GM21528 (cell line): ENCODE measurements around the gene PARD3.
"Not testable (repeated sequence)": the region's sequence is repeated elsewhere in the genome, so short reads cannot be mapped to it uniquely, and the experiment has no call there.

Experiments used
- ATAC-seq: cut with Tn5 transposase; IDR thresholded peaks from one replicate; pipeline ENCODE4 v1.9.1; 2021; ENCODE audit warnings: mild to moderate bottlenecking, moderate library complexity; ENCODE audit not compliant: unreplicated experiment, low FRiP score

PARD3 gene

DNA sequence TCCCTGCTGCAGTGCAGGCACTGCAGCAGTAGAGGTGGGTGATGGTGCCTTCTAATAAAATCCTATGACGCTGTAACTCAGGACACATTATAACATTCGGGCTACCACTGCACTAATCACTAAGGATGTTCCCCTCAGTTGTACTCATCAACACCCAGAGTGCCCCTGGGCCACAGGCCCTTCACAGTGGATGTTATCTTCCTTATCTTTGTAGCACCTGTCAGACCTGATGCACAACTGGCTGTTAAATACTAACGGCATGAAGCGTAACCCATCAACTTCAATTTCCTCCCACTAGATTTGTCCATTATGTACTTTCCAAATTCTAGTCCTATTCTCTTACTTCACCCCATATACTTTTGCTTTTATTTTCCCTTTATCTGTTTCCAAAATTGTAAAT lies 66.3 kb downstream of the PARD3 start:
- no peak for ATAC-seq

DNA sequence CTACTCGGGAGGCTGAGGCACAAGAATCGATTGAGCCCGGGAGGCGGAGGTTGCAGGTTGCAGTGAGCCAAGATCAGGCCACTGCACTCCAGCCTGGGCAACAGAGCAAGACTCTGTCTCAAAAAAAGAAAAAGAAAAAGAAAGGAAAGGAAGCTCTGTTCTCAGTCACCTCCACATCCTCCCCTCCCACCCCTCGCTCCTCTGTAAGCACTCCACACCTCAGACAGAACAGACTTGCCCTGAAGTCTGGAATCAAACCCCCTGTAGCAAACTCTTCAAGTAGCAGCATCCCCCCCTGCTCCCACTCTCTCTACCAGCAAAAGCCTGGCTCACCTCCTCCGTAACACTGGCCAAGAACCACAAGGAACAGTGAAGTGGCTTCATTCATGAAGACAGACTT lies 66.7 kb downstream of the PARD3 start:
- no peak for ATAC-seq

DNA sequence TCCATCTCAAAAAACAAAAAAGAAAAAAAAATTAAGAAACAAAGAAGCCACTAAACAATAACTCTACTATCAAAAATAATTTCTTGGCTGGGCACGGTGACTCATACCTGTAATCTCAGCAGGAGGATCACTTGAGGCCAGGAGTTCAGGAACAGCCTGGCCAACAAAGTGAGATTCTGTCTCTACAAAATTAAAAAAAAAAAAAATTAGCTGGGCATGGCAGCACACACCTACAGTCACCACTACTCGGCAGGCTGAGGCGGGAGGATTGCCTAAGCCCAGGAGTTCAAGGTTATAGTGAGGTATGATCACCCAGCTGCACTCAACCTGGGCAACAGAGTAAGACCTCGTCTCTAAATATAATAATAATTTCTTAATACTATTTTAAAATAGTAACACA lies 69.0 kb downstream of the PARD3 start:
- ATAC-seq = no peak

DNA sequence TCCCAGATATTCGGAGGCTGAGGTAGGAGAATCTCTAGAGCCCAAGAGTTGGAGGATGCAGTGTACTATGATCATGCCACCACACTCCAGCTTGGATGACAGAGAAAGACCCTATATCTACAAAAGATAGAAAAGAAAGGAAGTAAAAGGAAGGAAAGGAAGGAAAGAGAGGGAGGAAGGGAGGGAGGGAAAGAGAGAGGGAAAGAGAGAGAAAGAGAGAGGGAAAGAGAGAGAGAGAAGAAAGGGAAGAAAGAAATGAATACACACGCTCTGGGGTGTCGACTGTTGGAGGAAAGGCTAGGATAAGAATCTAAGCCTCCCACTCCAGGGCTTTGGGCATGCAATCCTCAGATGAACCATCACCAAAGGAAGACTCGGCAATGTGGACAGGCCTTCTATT lies 69.9 kb downstream of the PARD3 start:
- no peak for ATAC-seq

- no peak for ATAC-seq
These were observed 70.5 kb downstream of the PARD3 start for GRCh38 chr10:34744590-34744989.

- no peak for ATAC-seq
These were observed 71.3 kb downstream of the PARD3 start for GRCh38 chr10:34743814-34744213.

- no peak for ATAC-seq
These were observed 72.6 kb downstream of the PARD3 start for GRCh38 chr10:34742456-34742855.

- ATAC-seq = not testable (repeated sequence)
These were observed 74.0 kb downstream of the PARD3 start for GRCh38 chr10:34741087-34741486.

GRCh38 chr10:34740321-34740720 lies 74.8 kb downstream of the PARD3 start:
- no peak for ATAC-seq

DNA sequence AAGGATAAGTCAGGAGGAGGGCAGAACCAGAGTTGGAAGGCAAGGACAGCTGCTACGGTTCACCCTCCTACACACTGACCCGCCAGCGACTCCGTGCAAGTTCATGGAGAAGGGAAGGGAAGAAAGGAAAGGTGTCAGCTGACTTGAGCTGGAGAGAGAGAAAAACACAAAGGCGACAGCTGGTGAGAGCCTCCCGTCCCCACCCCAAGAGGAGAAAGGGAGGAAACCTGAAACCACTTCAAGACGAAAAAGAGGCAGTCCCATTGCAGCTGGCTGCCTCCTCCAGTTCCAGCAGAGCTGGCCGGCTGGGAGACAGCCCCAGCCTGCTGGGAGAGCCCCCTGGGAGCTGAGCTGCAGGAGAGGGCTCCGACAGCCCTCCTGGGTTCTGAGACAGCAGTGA lies 75.2 kb downstream of the PARD3 start:
- ATAC-seq = no peak

- ATAC-seq = no peak
These were observed 77.3 kb downstream of the PARD3 start for GRCh38 chr10:34737772-34738169.

DNA sequence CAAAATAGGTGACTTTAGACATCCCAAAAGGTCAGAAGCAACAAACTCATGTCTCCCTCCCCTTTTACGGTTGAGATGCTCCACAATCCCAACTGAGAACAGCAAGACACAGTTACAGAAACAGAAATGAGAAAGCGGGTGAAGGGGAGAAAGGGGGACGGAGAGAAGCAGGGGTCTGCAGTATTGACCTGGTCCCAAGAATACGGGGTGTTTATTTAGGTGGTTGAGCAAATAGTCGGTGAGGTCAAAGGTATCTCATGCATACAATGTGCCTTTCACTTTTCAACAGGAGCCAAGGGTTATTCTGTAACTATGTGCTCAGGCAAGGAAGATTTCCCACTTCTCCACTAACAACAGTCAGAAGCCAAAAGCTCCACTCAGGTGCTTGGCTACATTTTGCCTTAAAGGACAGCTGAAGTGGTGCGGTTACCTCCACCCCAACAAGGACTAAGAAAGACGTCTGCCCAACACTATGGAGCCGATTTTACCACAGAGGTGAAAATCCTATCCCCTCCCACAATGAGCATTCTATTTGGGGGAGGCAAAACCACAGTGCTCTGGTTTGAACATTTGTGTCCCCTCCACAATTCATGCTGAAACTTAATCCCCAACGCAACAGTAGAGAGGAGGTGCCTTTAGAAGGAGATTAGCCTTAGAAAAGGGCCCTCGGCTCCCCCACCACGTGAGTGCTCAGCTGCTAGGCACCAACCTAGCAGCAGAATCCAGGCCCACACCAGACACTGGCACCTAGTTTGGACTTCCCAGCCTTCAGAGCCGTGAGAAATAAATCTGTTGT lies 77.9 kb downstream of the PARD3 start:
- no peak for ATAC-seq

- ATAC-seq = no peak
These were observed 80.2 kb downstream of the PARD3 start for GRCh38 chr10:34734918-34735317.

GRCh38 chr10:34732926-34733325 lies 82.2 kb downstream of the PARD3 start:
- no peak for ATAC-seq

DNA sequence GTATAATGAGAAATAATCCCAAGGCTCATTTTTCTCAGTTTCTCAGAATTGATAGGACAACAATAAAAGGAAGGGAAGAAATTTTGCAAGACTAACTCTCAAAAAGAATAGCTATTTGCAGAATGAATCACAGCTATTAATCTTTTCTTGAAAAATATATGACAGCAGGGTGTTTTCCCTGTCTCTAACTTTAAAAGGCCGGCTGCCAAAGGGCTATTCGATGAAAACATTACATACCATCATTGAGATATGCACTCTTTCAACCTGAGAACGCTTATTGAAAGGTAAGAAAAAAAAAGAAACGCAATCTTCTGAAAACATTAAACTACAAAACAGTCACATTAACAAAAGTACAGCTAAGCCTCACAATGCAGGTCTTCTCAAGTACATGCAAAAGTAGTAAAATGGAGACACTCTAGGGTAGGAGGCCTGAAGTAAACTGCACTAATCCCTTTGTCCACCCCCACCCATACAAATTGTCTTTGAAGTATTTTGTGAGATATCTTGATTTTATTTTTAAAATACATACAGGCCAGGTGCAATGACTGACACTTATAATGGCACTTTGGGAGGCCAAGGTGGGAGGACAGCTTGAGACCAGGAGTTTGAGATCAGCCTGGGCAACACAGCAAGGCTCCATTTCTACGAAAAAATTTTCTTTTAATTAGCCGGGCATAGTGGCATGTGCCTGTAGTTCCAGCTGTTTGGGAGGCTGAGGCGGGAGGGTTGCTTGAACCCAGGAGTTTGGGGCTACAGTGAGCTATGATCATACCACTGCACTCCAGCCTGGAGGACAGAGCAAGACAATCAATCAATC lies 83.0 kb downstream of the PARD3 start:
- ATAC-seq = no peak

DNA sequence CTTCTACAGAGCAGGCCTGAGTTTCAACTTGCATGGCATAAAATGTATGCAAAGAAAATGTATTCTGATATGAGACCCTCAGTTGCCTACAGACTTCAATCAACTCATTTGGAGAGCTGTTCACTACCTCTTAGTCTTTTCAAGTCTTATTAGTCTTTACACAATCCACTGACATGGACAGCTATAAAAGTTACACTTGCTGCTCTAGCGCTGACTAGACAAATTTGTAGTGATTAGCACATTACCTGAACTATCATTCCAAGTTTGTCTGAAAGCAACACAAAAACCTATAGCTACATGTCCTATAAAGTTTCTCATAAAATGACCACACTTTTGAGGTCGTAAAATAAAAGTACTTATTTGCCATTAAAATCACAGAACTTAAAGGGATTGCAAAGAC lies 83.9 kb downstream of the PARD3 start:
- no peak for ATAC-seq

DNA sequence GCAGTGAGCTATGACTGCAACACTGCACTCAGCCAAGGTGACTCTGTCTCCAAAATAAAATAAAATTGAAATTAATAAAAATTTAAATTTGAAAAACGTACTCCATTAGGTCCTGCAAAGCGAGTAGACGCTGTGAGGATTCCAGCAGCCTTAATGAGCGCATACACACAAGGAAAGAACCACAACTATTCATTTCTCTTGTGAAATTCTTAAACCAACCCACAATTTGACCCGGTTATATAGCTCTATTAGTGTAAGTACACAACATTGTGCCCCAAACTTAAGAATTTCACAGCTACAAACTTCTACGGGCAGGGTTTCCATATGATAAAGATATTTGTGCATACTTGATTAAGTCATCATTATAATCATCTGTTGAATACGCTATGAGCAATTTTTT lies 84.4 kb downstream of the PARD3 start:
- ATAC-seq = no peak

- no peak for ATAC-seq
These were observed 85.5 kb downstream of the PARD3 start for GRCh38 chr10:34729619-34730018.

DNA sequence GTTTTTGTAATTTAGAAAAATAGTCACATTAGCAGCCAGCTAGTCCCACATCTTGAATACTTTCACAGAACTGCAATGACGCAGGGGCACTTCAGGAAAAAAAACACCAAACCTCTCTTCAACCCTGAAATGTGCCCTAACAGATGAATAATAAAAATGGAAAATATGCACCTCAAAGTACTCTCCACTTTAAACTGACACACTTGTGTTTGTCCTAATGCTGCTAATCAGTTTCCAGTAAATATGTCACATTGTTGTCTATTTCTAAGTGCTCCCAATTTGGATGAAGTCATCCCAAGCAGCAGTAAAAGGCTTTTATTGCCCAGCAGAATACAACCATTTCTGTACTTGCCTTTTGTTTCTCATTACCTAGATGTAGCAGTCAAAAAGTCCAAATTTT lies 86.7 kb downstream of the PARD3 start:
- no peak for ATAC-seq

GRCh38 chr10:34727595-34728033 lies 87.5 kb downstream of the PARD3 start:
- no peak for ATAC-seq

DNA sequence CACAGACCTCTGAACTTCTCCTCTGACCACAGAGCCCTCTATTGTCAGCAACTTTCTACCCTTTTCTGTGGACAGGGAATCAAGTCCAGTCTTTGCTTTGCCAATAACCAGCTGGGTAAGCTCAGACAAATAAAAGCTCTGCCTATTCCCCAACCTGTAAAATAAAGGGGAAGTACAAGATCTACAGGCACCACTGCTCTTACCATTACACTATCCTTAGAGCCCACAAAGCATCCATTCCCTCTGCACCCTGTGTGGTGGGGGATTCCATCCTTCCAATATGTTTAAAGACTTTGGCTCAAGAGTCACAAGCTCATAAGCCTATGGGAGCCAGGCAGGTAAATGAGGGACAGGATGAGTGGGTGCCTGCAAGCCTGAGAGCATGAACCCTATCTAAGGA lies 88.2 kb downstream of the PARD3 start:
- no peak for ATAC-seq

DNA sequence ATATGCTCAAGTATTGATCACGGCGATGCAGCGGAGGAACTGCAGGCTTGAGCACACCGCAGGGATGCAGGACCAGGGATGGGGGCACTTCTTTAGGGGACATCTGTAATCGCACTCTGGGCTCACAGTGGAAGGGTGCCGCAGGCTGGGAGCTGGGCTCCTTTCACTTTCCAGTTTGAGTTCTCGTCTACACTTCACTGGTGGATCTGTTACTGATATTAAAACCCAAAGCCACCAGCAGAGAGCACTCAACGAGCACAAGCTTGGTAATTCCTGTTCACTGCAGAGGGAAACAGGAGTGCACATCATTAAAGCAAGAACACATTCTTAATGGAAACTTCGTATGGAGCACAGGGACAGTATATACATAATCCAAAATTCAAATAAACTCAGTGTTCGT lies 91.3 kb downstream of the PARD3 start:
- peak; percentile 61 for ATAC-seq
